ENCODE results near the gene SPC24. TPM values are rescaled to one million over a fixed set of nuclear protein-coding genes. Genes with fewer than 3 reads are reported as not detected.
A peak's percentile ranks its signal among the peaks of the same experiment; 100 is the strongest.
"Not testable (repeated sequence)": the region's sequence is repeated elsewhere in the genome, so short reads cannot be mapped to it uniquely, and the experiment has no call there.

Gene SPC24
- total and polyA plus RNA-seq, 8 donors: 0.20 to 1.4 (median 0.55) TPM

DNA sequence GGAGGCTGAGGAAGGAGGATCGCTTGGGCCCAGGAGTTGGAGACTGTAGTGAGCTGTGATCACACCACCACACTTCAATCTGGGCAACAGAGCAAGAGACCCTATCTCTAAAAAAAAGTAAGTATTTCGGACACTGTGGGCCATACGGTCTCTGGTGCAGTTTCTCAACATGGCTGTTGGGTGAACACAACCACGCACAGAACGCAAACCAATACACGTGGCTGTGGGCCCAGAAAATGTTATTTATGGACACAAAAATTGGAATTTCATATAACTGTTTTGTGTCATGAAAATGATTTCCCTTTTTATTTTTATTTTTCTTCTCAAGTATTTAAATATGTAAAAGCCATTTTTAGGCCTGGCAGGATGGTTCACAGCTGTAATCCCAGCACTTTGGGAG is 46.8 kb downstream of the SPC24 start:
- intact Hi-C loops (cut with DNase I): no loop called here
- peaks cover 15 to 83% (median 39%) of the 10 kb centered on the region in 3 donors for H3K36me3 ChIP-seq
- FAIRE-seq: no peak

DNA sequence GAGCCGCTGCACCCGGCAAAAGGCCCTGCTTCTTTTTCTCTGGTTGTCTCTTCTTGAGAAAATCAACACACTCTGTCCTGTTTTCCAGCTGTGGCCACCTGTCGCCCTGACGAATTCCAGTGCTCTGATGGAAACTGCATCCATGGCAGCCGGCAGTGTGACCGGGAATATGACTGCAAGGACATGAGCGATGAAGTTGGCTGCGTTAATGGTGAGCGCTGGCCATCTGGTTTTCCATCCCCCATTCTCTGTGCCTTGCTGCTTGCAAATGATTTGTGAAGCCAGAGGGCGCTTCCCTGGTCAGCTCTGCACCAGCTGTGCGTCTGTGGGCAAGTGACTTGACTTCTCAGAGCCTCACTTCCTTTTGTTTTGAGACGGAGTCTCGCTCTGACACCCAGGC is 49.1 kb downstream of the SPC24 start:
- 85 to 91% methylated on average over 13 of the region's 13 CpGs for whole genome bisulfite sequencing, 2 donors
- Histone ChIP-seq H3K9me3 (no peaks in the 10 kb centered on the region), H3K27me3 (no peaks in the 10 kb centered on the region), H3K4me1 (no peaks in the 10 kb centered on the region), H3K27ac (no peak overlapping the region), H3K36me3 (peaks cover 17 to 81% (median 35%) of the 10 kb centered on the region in 3 donors), H3K4me3 (no peak overlapping the region)
- DNase-seq (no peak), ATAC-seq (peak in 1 of 4 donors; percentile 18), FAIRE-seq (no peak)
- TF ChIP-seq CTCF (IDR thresholded peaks at IDR 0.05): no peak
- intact Hi-C loops (cut with DNase I): no loop called here

More for the DNA sequence above, 46.8 kb downstream of the SPC24 start:
- H3K4me3 ChIP-seq: no peak overlapping the region
- TF ChIP-seq CTCF (IDR thresholded peaks at IDR 0.05): no peak
- no peaks in the 10 kb centered on the region for H3K4me1 ChIP-seq
- ATAC-seq (no peak), DNase-seq (no peak)
- H3K27ac ChIP-seq: no peak overlapping the region
- WGBS, 2 donors: 92% methylated on average over 6 of the region's 6 CpGs
- no peaks in the 10 kb centered on the region for H3K9me3 ChIP-seq
- no peaks in the 10 kb centered on the region for H3K27me3 ChIP-seq

DNA sequence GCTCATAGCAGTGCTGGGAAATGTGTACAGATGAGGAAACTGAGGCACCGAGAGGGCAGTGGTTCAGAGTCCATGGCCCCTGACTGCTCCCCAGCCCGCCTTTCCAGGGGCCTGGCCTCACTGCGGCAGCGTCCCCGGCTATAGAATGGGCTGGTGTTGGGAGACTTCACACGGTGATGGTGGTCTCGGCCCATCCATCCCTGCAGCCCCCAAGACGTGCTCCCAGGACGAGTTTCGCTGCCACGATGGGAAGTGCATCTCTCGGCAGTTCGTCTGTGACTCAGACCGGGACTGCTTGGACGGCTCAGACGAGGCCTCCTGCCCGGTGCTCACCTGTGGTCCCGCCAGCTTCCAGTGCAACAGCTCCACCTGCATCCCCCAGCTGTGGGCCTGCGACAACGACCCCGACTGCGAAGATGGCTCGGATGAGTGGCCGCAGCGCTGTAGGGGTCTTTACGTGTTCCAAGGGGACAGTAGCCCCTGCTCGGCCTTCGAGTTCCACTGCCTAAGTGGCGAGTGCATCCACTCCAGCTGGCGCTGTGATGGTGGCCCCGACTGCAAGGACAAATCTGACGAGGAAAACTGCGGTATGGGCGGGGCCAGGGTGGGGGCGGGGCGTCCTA is 50.5 kb downstream of the SPC24 start:
- ATAC-seq: peak in 2 of 4 donors; percentile 12 to 19
- WGBS, 2 donors: 89 to 92% methylated on average over 36 of the region's 36 CpGs

GRCh38 chr19:11103667-11104066 is 51.9 kb downstream of the SPC24 start:
- H3K4me3 ChIP-seq; FAIRE-seq; ATAC-seq; intact Hi-C loops (cut with DNase I); DNase-seq; H3K9me3 ChIP-seq; H3K4me1 ChIP-seq; H3K27me3 ChIP-seq; H3K27ac ChIP-seq: not testable (repeated sequence)
- 86% methylated on average over 10 of the region's 10 CpGs for WGBS, 2 donors
- H3K36me3 ChIP-seq: peaks cover 14 to 64% (median 33%) of the 10 kb centered on the region in 3 donors

More for the DNA sequence above, 50.5 kb downstream of the SPC24 start:
- no peak for TF ChIP-seq CTCF (IDR thresholded peaks at IDR 0.05)
- H3K36me3 ChIP-seq: peaks cover 17 to 69% (median 35%) of the 10 kb centered on the region in 3 donors
- H3K27ac ChIP-seq: no peak overlapping the region
- no peaks in the 10 kb centered on the region for H3K27me3 ChIP-seq
- intact Hi-C loops (cut with DNase I): no loop called here
- FAIRE-seq (no peak), DNase-seq (no peak)
- H3K4me1 ChIP-seq: no peaks in the 10 kb centered on the region
- H3K4me3 ChIP-seq: no peak overlapping the region
- H3K9me3 ChIP-seq: no peaks in the 10 kb centered on the region

DNA sequence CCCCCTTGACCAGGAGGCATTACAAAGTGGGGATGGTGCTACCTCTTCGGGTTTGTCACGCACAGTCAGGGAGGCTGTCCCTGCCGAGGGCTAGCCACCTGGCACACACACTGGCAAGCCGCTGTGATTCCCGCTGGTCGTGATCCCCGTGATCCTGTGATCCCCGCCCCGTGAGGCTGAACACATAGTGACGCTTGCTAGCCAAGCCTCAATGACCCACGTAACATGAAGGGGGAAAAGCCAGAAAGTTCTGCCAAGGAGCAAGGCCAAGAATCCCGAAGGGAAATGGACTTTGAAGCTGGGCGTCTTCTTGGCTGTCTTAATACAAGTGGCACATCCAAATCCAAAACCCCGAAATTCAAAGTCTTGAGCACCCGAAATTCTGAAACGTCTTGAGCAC is 52.6 kb downstream of the SPC24 start:
- Histone ChIP-seq H3K27me3 (no peaks in the 10 kb centered on the region), H3K36me3 (peaks cover 14 to 57% (median 28%) of the 10 kb centered on the region in 3 donors), H3K4me3 (no peak overlapping the region), H3K9me3 (no peaks in the 10 kb centered on the region), H3K27ac (no peak overlapping the region), H3K4me1 (no peaks in the 10 kb centered on the region)
- intact Hi-C loops (cut with DNase I): no loop called here
- ATAC-seq (peak in 1 of 4 donors; percentile 9), FAIRE-seq (no peak), DNase-seq (no peak)
- WGBS, 2 donors: 84 to 88% methylated on average over 16 of the region's 16 CpGs
- TF ChIP-seq CTCF (IDR thresholded peaks at IDR 0.05): no peak

Measured in pancreas (tissue), 10 donors.